NCI-H748 (cell line): ENCODE results near the gene ZBTB16.
A peak's percentile ranks its signal among the peaks of the same experiment; 100 is the strongest.

Experiments used
- DNase-seq: peaks from one replicate; lab custom pipeline; 2025; ENCODE audit not compliant: unreplicated experiment; lab: John Stamatoyannopoulos, UW

ZBTB16 gene

GRCh38 chr11:114147375-114148012, 88.0 kb downstream of the ZBTB16 start:
- no peak for DNase-seq

GRCh38 chr11:114148013-114148382, 88.5 kb downstream of the ZBTB16 start:
- no peak for DNase-seq

GRCh38 chr11:114149689-114150407, 90.3 kb downstream of the ZBTB16 start:
- DNase-seq, result no peak

- no peak for DNase-seq
These were observed 91.2 kb downstream of the ZBTB16 start for GRCh38 chr11:114150671-114151070.

- no peak for DNase-seq
These were observed 92.1 kb downstream of the ZBTB16 start for GRCh38 chr11:114151631-114152030.

- DNase-seq, result no peak
These were observed 92.7 kb downstream of the ZBTB16 start for GRCh38 chr11:114152162-114152561.

GRCh38 chr11:114152785-114153184, 93.3 kb downstream of the ZBTB16 start:
- no peak for DNase-seq

- no peak for DNase-seq
These were observed 93.7 kb downstream of the ZBTB16 start for GRCh38 chr11:114153224-114153623.

GRCh38 chr11:114154271-114155047, 94.9 kb downstream of the ZBTB16 start:
- DNase-seq, result no peak

- no peak for DNase-seq
These were observed 95.6 kb downstream of the ZBTB16 start for GRCh38 chr11:114155116-114155515.

GRCh38 chr11:114156131-114156581, 96.6 kb downstream of the ZBTB16 start:
- DNase-seq, result no peak

GRCh38 chr11:114156782-114157181, 97.3 kb downstream of the ZBTB16 start:
- DNase-seq, result no peak

GRCh38 chr11:114157476-114158050, 98.1 kb downstream of the ZBTB16 start:
- no peak for DNase-seq

GRCh38 chr11:114158421-114158820, 98.9 kb downstream of the ZBTB16 start:
- DNase-seq, result no peak

- no peak for DNase-seq
These were observed 99.4 kb downstream of the ZBTB16 start for GRCh38 chr11:114158886-114159285.

GRCh38 chr11:114159320-114159719, 99.8 kb downstream of the ZBTB16 start:
- DNase-seq, result no peak

GRCh38 chr11:114159802-114160632, 100.5 kb downstream of the ZBTB16 start:
- DNase-seq, result peak; percentile 94

- no peak for DNase-seq
These were observed 101.4 kb downstream of the ZBTB16 start for GRCh38 chr11:114160894-114161293.

- no peak for DNase-seq
These were observed 102.2 kb downstream of the ZBTB16 start for GRCh38 chr11:114161486-114162250.

- DNase-seq, result peak; percentile 66
These were observed 103.2 kb downstream of the ZBTB16 start for GRCh38 chr11:114162719-114163123.
